HepG2 (cell line): Measurements from ENCODE around the gene PPP4R2. TPM values are rescaled to one million over a fixed set of nuclear protein-coding genes. Genes with fewer than 3 reads are reported as not detected.

Source experiments
- E2F1 ChIP-seq: sonication (generic); formaldehyde crosslinking; IDR thresholded peaks from 2 replicates; pipeline ENCODE4 v1.5.0; 2020; ENCODE audit warnings: missing genetic modification reagents
- JUN ChIP-seq: sonication (generic); formaldehyde crosslinking; IDR thresholded peaks from 2 replicates; pipeline ENCODE4 v1.4.0; 2020; ENCODE audit warnings: mild to moderate bottlenecking, missing genetic modification reagents
- KLF13 ChIP-seq: sonication (generic); formaldehyde crosslinking; IDR thresholded peaks from 2 replicates; pipeline ENCODE4 v1.4.0; 2020; ENCODE audit warnings: mild to moderate bottlenecking, missing genetic modification reagents
- MBD4 ChIP-seq: IDR thresholded peaks from 2 replicates; pipeline ENCODE4 v1.6.1; 2012; ENCODE audit warnings: low read length, inconsistent platforms, borderline replicate concordance
- MEF2D ChIP-seq: sonication (generic); formaldehyde crosslinking; IDR thresholded peaks from 2 replicates; pipeline ENCODE4 v1.5.1; 2020; ENCODE audit warnings: mild to moderate bottlenecking, missing genetic modification reagents
- MIXL1 ChIP-seq: IDR thresholded peaks from 2 replicates; pipeline ENCODE4 v1.6.1; 2016
- REST ChIP-seq, 2 experiments: IDR thresholded peaks; 2 replicates each; pipeline ENCODE4 v1.6.1; 2011 to 2012; ENCODE audit warnings: low read length in 2 of 2, borderline replicate concordance in 1 of 2, low read depth in 1 of 2, mild to moderate bottlenecking in 1 of 2, moderate library complexity in 1 of 2
- RFX1 ChIP-seq: fragments of 450-650 bp; IDR thresholded peaks from 2 replicates; pipeline ENCODE4 v1.6.1; 2017
- TCF12 ChIP-seq, 2 experiments: fragments of 450-650 bp in 1 of 2; sonication (generic) in 1 of 2; formaldehyde crosslinking in 1 of 2; IDR thresholded peaks; 2 replicates each; pipeline versions ENCODE4 v1.6.1 to v1.8.0; 2017 to 2022; ENCODE audit warnings: antibody characterized with exemption in 1 of 2, mild to moderate bottlenecking in 1 of 2, missing genetic modification reagents in 1 of 2, moderate library complexity in 1 of 2
- TEAD2 ChIP-seq: sonication (generic); formaldehyde crosslinking; IDR thresholded peaks from 2 replicates; pipeline ENCODE4 v1.9.0; 2021; ENCODE audit warnings: missing genetic modification reagents
- TFE3 ChIP-seq: IDR thresholded peaks from 2 replicates; pipeline ENCODE4 v1.6.1; 2016
- ZBTB7B ChIP-seq: sonication (generic); formaldehyde crosslinking; IDR thresholded peaks from 2 replicates; pipeline ENCODE4 v1.4.0; 2020; ENCODE audit warnings: missing genetic modification reagents
- ZNF160 ChIP-seq: sonication (generic); formaldehyde crosslinking; IDR thresholded peaks from 2 replicates; pipeline ENCODE4 v1.8.0; 2022; ENCODE audit warnings: mild to moderate bottlenecking, inconsistent platforms, missing genetic modification reagents
- ZNF230 ChIP-seq: sonication (generic); formaldehyde crosslinking; IDR thresholded peaks from 2 replicates; pipeline ENCODE4 v1.4.0; 2020; ENCODE audit warnings: mild to moderate bottlenecking, missing genetic modification reagents
- ZNF318 ChIP-seq: sonication (generic); formaldehyde crosslinking; IDR thresholded peaks from 2 replicates; pipeline ENCODE4 v1.4.0; 2020; ENCODE audit warnings: mild to moderate bottlenecking, missing genetic modification reagents
- ZNF790 ChIP-seq: sonication (generic); formaldehyde crosslinking; IDR thresholded peaks from 2 replicates; pipeline ENCODE4 v1.8.0; 2022; ENCODE audit warnings: missing genetic modification reagents, mild to moderate bottlenecking, borderline replicate concordance
- polyA plus RNA-seq, 8 experiments: library from polyadenylated mRNA; depleted of rRNA in 3 of 8; stranded (reverse) in 7 of 8; unstranded in 1 of 8; fragments of >200 nt; fragmentation: Illumina TruSeq in 4 of 8; extraction: Trizol in 4 of 8; gene quantifications; 2 replicates each; pipeline versions ENCODE4 v1.2.1 to v1.2.3, GENCODE V29; 2011 to 2016; ENCODE audit warnings: low read depth in 4 of 8, missing spikeins in 1 of 8, mixed read lengths in 1 of 8; ENCODE audit not compliant: insufficient read depth in 1 of 8
- total RNA-seq, 5 experiments: library from RNA; depleted of rRNA; stranded (reverse); fragments of >200 nt; fragmentation: Illumina TruSeq; extraction: Trizol; gene quantifications; 2 replicates each; pipeline ENCODE4 v1.2.3, GENCODE V29; 2016; ENCODE audit warnings: low read depth in 1 of 5

PPP4R2 gene
- total and polyA plus RNA-seq, 2 of the 13 experiments (the other 11 are each of a cell fraction or from before 2014, with no cell fraction given), result 22.3 to 161 TPM

- TF ChIP-seq E2F1 (CRISPR knock-in tag) (no peak), MIXL1 (CRISPR knock-in tag) (no peak), KLF13 (no peak), TCF12 (IDR thresholded peaks at IDR 0.05) (no peak), TCF12 (CRISPR knock-in tag; IDR thresholded peaks at IDR 0.05) (no peak), RFX1 (no peak), JUN (CRISPR knock-in tag) (no peak), ZNF790 (CRISPR knock-in tag) (no peak), ZNF230 (CRISPR knock-in tag) (no peak), MEF2D (CRISPR knock-in tag) (no peak), TFE3 (peak; percentile 27; the same call in 1 of the 2 replicates), TEAD2 (CRISPR knock-in tag) (no peak), ZNF160 (CRISPR knock-in tag) (no peak), REST (IDR thresholded peaks at IDR 0.05; ENCODE audit: borderline replicate concordance in 1 of 2, low read depth in 1 of 2, low read length in 2 of 2) (peak in 1 of 2 experiments; percentile 58; a peak in 1 of 4 replicates), ZBTB7B (CRISPR knock-in tag) (peak; percentile 77; the same call in 1 of the 2 replicates), MBD4 (no peak), ZNF318 (CRISPR knock-in tag) (no peak)
Observed at GRCh38 chr3:72957297-72957696, 39.3 kb upstream of the PPP4R2 start (continued).
